ENCODE results near the gene PTPRD.

The PTPRD gene

GRCh38 chr9:8265281-8265680 is 2347.5 kb downstream of the PTPRD start:
- Histone ChIP-seq H3F3A (ENCODE audit: low read depth) (no peaks in the 10 kb centered on the region), H3K27me3 (ENCODE audit: insufficient read depth, low read length, poor library complexity, severe bottlenecking) (no peaks in the 10 kb centered on the region), H3K9me3 (ENCODE audit: insufficient read depth, low read depth, low read length) (no peaks in the 10 kb centered on the region), H3K79me2 (ENCODE audit: insufficient read depth, low read length) (no peaks in the 10 kb centered on the region), H4K20me1 (ENCODE audit: insufficient read depth, low read length, poor library complexity, severe bottlenecking) (no peaks in the 10 kb centered on the region), H3K4me1 (ENCODE audit: insufficient read depth, low read length, poor library complexity, severe bottlenecking) (no peaks in the 10 kb centered on the region), H3K4me3 (ENCODE audit: low read length, poor library complexity, severe bottlenecking) (no peak overlapping the region), H3K9me2 (replicated peaks; ENCODE audit: low read depth, low read length) (no peaks in the 10 kb centered on the region), H3K36me3 (ENCODE audit: insufficient read depth, low read length) (no peaks in the 10 kb centered on the region), H2AFZ (ENCODE audit: low read length) (no peak overlapping the region), H3K9ac (ENCODE audit: low read depth, low read length, poor library complexity, severe bottlenecking) (no peak overlapping the region), H3K4me2 (ENCODE audit: low read depth, low read length, poor library complexity, severe bottlenecking) (no peak overlapping the region)
- no peak for TF ChIP-seq CTCF (conservative IDR thresholded peaks at IDR 0.05; ENCODE audit: low read length)
- TF ChIP-seq EZH2phosphoT487 (IDR thresholded peaks at IDR 0.05; ENCODE audit: borderline replicate concordance), result no peak

Measured in Loucy (cell line).